IPS-18c (cell line): ENCODE data around the gene FCAR.
"Not testable (repeated sequence)": the region's sequence is repeated elsewhere in the genome, so short reads cannot be mapped to it uniquely, and the experiment has no call there.

Source experiments
- H3K4me3 ChIP-seq: 2 replicates; pipeline ENCODE4 v1.7.0; 2013; ENCODE audit warnings: low read depth, mild to moderate bottlenecking, low read length, moderate library complexity; ENCODE audit not compliant: insufficient read depth
- H3K9me3 ChIP-seq: one replicate; pipeline ENCODE4 v1.6.1; 2013; ENCODE audit warnings: mild to moderate bottlenecking, low read length, moderate library complexity; ENCODE audit not compliant: control insufficient read depth, insufficient read depth

The FCAR gene

DNA sequence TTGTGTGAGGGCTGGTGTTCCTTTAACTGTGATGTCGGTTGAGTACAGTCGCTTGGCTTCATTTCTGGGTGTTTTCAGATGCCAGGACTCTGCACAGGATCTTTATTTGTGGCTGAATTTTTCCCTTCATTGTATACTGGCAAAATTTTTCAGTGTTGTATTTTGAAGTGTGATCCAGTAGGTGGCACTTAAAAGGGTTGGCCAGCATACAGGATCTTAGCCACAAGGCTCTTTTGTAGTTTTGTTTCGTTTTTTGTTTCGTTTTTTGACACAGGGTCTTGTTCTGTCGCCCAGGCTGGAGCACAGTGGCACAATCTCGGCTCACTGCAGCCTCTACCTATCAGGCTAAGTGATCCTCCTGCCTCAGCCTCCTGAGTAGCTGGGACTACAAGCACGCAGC, 8.7 kb downstream of the FCAR start:
- H3K9me3 ChIP-seq: no peaks in the 10 kb centered on the region
- no peak overlapping the region for H3K4me3 ChIP-seq

DNA sequence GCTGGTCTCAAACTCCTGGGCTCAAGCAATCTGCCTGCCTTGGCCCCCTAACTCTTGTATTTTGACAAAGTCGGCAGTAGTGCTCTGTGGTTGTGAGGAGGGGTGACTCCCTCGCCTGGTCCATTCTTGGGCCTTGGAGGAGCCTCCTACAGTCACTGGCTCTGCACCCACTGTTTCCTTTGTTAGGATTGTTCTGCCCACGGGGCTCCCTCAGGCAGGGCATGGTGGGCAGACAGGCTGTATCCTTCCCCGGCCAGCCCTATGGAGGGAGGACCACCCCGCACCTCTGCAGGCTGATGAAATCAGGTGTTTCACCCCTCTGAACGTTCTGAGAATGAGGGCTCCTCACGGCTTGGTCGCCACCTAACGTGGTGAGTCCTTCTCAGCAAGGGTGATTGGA, 9.2 kb downstream of the FCAR start:
- Histone ChIP-seq H3K9me3 (no peaks in the 10 kb centered on the region), H3K4me3 (no peak overlapping the region)

DNA sequence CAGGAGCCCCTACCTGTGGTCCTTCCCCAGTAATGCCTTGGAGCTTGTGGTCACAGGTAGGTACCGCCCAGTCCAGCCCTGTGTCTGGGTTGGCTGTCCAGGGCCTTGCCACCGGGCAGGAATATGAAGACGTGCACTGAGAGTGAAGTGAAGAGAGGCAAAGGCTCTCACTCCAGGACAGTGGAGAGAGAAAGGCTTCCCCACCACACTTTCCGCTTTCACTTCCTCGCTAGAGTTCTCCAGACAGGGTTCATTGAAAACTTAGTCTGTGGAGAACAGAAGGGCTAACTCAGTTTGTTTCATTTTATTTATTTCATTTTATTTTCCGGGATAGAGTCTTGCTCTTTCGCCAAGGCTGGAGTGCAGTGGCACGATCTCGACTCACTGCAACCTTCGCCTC, 14.2 kb downstream of the FCAR start:
- no peaks in the 10 kb centered on the region for H3K9me3 ChIP-seq
- H3K4me3 ChIP-seq: no peak overlapping the region

DNA sequence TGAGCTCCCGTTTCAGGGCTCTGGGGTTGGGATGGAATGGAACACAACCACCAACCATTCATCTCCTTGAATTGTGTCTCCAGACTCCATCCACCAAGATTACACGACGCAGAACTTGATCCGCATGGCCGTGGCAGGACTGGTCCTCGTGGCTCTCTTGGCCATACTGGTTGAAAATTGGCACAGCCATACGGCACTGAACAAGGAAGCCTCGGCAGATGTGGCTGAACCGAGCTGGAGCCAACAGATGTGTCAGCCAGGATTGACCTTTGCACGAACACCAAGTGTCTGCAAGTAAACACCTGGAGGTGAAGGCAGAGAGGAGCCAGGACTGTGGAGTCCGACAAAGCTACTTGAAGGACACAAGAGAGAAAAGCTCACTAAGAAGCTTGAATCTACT, 15.5 kb downstream of the FCAR start:
- Histone ChIP-seq H3K9me3 (no peaks in the 10 kb centered on the region), H3K4me3 (no peak overlapping the region)

DNA sequence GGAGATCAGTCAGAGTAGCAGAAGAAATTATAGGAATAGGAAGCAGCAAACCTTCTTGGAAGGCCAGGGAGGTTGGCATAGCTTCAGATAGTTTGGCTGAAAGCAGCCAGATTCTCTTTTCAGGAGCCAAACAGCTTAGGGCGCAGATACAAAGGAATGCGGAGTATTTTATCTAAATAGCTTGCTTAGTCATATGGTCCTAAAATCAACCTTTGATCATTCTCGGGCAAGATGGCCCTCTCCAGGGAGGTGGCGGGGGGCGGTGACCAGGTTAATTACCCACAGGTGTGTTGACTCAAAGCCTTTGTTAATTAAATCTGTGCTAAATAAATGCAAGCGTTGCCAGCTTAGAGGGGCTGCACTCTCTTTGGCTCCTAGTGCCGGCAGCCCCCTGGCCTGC, 19.4 kb downstream of the FCAR start:
- H3K9me3 ChIP-seq: no peaks in the 10 kb centered on the region
- H3K4me3 ChIP-seq: no peak overlapping the region

DNA sequence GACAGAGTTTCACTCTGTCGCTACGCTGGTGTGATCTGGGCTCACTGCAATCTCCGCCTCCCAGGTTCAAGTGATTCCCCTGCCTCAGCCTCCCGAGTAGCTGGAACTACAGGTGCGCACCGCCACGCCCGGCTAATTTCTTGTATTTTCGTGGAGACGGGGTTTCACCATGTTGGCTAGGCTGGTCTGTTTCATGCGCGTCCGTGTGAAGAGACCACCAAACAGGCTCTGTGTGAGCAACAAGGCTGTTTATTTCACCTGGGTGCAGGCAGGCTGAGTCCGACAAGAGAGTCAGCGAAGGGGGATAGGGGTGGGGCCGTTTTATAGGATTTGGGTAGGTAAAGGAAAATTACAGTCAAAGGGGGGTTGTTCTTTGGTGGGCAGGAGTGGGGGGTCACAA, 20.1 kb downstream of the FCAR start:
- not testable (repeated sequence) for H3K4me3 ChIP-seq

DNA sequence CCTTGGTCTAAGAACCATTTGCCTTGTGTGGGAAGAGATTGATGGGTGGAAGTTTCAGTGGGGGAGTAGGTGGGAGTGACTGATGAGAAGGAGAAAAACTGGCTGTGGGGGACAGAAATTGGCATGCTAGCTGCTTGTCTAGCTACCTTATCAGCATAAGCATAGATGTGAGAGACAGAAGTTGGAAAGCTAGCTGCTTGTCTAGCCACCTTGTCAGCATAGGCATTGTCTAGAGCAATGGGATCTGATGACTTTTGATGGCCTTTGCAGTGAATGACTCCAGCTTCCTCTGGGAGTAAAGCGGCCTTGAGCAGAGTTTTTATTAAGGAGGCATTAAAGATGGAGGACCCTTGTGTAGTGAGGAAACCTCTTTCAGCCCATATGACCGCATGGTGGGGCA, 22.0 kb downstream of the FCAR start:
- H3K4me3 ChIP-seq: no peak overlapping the region
- no peaks in the 10 kb centered on the region for H3K9me3 ChIP-seq

More for the DNA sequence above, 20.1 kb downstream of the FCAR start:
- not testable (repeated sequence) for H3K9me3 ChIP-seq

DNA sequence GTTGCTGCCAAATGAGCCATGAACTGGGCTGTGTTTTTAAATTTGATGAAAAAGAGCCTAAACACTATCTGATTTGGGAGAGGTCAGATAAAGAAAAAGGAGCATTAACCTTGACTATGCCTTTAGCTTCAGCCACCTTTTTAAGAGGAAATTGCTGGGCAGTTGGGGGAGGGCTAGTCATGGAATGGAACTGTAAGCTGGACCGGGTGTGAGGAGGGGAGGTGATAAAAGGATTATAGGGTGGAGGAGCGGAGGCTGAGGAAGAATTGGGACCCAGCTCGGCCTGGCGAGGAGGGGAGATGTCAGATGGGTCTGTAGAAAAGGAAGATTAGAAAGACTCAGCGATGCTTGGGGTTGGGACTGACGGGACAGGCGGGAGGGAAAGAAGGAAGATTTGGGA, 24.6 kb downstream of the FCAR start:
- not testable (repeated sequence) for H3K9me3 ChIP-seq, H3K4me3 ChIP-seq

DNA sequence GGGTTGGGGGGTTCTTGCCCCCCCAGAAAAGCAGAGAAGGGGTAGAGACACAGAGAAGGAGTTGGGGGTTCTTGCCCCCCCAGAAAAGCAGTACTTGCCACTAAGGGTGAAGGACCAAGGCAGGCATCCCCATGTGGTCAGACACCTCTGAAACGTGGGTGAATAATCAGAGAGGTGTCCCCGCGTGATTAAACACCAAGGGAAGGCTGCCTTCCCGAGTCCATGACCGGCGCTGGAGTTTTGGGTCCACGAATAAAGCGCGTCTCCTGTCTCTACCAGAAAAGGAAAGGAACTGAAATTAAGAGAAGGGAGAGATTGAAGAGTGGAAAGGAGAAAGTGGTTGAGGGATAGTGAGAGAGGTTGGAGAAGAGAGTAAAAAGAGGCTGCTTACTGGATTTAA, 25.6 kb downstream of the FCAR start:
- H3K4me3 ChIP-seq, H3K9me3 ChIP-seq: not testable (repeated sequence)

DNA sequence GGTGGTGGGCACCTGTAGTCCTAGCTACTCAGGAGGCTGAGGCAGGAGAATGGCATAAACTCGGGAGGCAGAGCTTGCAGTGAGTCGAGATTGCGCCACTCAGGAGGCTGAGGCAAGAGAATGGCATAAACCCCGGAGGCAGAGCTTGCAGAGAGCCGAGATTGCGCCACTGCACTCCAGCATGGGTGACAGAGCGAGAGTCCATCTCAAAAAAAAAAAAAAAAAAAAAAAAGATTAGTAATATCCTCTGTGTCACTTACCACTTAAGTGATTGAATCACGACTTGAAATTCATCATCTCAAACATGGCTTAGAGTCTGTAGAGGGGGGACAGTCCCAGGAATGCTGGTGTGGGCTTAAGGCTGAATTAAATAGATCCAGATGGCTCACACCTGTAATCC, 27.1 kb downstream of the FCAR start:
- H3K9me3 ChIP-seq, H3K4me3 ChIP-seq: not testable (repeated sequence)

DNA sequence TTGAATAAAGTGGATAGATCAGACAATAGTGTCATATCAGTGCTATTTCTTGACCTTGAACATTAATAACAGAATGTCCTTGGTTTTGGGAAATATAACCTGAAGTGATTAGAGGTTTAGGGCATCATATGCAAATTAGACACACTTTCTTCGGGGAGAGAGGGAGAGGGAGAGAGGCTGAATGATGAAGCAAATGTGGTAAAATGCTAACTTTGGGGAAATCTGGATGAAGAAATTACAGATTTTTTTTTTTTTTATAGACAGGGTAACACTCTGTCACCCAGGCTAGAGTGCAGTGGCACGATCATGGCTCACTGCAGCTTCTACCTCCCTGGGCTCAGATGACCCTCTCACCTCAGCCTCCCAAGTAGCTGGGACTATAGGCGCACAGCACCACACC, 28.0 kb downstream of the FCAR start:
- H3K9me3 ChIP-seq: no peaks in the 10 kb centered on the region

DNA sequence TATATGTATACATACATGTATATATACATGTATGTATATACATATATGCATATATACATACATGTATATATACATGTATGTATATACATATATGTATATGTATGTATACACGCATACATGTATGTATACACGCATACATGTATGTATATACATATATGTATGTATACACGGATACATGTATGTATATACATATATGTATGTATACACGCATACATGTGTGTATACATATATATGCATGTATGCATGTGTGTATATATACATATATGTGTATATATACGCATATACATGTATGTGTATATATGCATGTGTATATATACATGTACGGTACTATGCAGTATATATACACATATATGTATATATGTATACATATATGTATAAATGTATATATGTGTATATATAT, 29.3 kb downstream of the FCAR start:
- no peak overlapping the region for H3K4me3 ChIP-seq

More for the DNA sequence above, 28.0 kb downstream of the FCAR start:
- H3K4me3 ChIP-seq: no peak overlapping the region

DNA sequence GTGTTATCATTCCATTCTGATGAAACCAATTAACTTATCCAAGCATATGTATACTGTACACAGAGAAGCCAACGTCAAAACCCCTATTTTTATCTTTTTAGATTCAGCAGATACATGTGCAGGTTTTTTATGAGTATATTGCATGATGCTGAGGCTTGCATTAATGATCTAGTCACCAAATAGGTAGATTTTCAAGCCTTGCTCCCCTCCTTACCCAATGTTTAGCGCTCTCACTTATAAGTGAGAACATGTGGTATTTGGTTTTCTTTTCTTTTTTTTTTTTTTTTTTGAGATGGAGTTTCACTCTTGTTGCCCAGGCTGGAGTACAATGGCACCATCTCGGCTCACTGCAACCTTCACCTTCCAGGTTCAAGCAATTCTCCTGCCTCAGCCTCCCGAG, 30.2 kb downstream of the FCAR start:
- H3K9me3 ChIP-seq, H3K4me3 ChIP-seq: not testable (repeated sequence)

More for the DNA sequence above, 29.3 kb downstream of the FCAR start:
- no peaks in the 10 kb centered on the region for H3K9me3 ChIP-seq

DNA sequence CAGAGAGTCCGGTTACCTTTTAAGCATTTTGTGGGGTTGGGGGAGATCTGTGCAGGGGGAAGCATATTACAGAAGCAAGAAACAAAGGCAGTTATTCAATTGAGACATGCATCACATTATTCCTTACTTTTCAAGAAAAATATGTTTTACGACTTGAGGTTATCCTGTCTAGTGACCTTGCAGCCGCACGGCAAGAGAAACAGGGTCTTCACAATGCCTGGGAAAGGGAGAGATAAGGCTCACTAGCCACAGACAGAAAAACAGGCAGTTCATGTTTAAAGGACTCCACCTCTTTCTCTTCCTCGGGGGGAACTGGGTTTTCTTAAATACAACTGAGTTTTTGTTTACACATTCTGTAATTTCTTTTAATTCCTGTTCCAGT, 31.4 kb downstream of the FCAR start:
- Histone ChIP-seq H3K4me3 (no peak overlapping the region), H3K9me3 (peaks cover 3% of the 10 kb centered on the region)

DNA sequence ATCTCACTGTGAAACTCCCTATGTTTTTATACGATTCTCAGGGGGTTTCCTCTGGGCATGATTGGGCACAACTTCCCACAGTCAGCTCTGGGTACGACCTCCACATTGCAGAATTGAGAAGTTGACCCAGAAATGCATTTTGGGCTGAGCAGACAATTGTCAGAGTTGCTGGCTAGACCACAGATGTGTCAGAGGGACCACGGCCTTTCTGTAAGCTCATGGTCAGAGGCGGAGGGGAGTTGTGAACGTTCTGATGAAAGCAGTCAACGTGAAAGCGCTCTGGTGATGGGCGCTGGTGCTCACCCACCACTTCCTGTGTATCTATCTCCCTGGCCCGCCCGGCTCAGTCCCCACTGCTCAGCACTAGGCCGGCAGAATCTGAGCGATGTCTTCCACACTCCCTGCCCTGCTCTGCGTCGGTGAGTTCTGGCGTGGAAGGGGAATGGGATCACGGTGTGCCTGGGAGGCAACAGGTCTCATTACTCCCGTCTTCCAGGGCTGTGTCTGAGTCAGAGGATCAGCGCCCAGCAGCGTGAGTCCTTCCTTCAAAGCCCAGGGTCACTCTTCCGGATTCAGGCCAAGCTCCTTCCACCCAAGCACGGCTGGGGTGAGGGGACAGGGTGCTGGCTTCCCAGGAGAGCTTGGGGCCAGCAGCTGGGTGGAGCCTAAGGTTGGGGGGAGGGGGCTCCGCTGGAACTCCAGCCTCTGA, 31.9 kb downstream of the FCAR start, which contains the start of gene NCR1:
NCR1 (plus strand) TSS at position 346 of the 709 bp plus-strand sequence; CDS start at position 386, 40 bp downstream.
- Histone ChIP-seq H3K9me3 (peaks cover 3% of the 10 kb centered on the region), H3K4me3 (no peak within 1 kb of the TSS)

DNA sequence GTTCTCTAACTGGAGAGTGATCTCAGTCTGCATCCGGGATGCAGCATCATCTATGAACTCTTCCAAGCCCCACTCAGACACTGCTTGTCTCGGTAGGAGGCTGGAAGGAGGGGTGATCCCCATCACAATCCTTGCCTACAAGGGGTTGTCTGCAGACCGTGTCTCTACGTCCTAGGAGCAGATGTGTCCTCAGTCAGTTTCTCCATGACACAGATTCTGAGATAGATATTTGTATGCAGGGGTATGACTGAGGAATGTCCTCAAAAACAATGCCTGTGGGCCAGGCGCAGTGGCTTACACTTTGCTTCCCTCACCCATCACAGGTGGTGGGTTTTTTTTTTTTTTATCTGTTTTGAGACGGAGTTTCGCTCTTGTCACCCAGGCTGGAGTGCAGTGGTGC, 32.8 kb downstream of the FCAR start:
- Histone ChIP-seq H3K9me3 (peaks cover 3% of the 10 kb centered on the region), H3K4me3 (no peak overlapping the region)

DNA sequence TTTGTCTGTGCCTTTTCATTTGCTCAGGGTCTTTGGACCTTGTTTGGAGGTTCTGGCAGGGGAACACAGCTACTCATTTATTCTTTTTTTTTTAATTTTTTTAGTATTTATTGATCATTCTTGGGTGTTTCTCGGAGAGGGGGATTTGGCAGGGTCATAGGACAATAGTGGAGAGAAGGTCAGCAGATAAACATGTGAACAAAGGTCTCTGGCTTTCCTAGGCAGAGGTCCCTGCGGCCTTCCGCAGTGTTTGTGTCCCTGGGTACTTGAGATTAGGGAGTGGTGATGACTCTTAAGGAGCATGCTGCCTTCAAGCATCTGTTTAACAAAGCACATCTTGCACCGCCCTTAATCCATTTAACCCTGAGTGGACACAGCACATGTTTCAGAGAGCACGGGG, 33.9 kb downstream of the FCAR start:
- not testable (repeated sequence) for H3K4me3 ChIP-seq, H3K9me3 ChIP-seq

DNA sequence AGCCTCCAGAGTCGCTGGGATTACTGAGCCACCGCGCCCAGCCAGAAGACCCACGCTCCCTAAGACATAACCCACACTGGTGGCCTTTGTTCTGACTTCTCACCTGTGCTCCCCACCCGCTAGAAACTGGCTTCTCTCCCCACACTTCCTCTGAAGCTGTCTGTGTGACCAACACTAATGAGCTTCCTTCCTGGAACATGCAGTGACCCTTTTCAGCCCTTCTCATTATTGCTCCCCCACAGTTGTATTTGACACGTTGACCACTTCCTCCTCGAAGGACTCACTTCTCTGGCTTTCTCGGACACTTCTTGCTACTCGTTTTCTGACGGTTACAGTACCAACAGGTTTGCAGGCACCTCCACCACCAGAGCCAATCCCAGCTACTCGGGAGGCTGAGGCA, 42.8 kb downstream of the FCAR start:
- Histone ChIP-seq H3K9me3 (no peaks in the 10 kb centered on the region), H3K4me3 (no peak overlapping the region)

DNA sequence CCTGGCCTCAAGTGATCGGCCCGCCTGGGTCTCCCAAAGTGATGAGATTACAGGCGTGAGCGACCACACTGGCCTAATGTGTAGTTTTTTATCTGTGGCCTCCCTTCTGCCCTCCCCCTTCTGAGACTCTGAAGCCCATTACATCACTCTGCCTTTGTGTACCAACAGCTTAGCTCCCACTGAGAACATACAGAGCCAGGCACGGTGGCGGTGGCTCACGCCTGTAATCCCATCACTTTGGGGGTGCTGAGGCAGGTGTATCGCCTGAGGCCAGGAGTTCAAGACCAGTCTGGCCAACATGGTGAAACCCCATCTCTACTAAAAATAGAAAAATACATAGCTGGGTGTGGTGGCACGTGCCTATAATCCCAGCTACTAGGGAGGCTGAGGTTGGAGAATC, 44.5 kb downstream of the FCAR start:
- H3K9me3 ChIP-seq: no peaks in the 10 kb centered on the region
- no peak overlapping the region for H3K4me3 ChIP-seq
